ENCODE data around the gene CRYGS.
"Not testable (repeated sequence)": the region's sequence is repeated elsewhere in the genome, so short reads cannot be mapped to it uniquely, and the experiment has no call there.

The CRYGS gene

GRCh38 chr3:186551387-186551786, 7.2 kb upstream of the CRYGS start:
- DNase-seq: no peak

- DNase-seq: no peak
These were observed 5.3 kb upstream of the CRYGS start for GRCh38 chr3:186549497-186549896.

- DNase-seq: peak; percentile 52
These were observed 3.3 kb downstream of the CRYGS start for GRCh38 chr3:186540835-186541226.

GRCh38 chr3:186540221-186540834, 3.9 kb downstream of the CRYGS start:
- DNase-seq: peak; percentile 80

- no peak for DNase-seq
These were observed 5.4 kb downstream of the CRYGS start for GRCh38 chr3:186538779-186539178.

- no peak for DNase-seq
These were observed 7.0 kb downstream of the CRYGS start for GRCh38 chr3:186536883-186537844.

- no peak for DNase-seq
These were observed 10.0 kb downstream of the CRYGS start for GRCh38 chr3:186534113-186534669.

- DNase-seq: no peak
These were observed 11.5 kb downstream of the CRYGS start for GRCh38 chr3:186532598-186533072.

GRCh38 chr3:186531694-186532093, 12.5 kb downstream of the CRYGS start:
- DNase-seq: not testable (repeated sequence)

GRCh38 chr3:186530415-186530814, 13.8 kb downstream of the CRYGS start:
- DNase-seq: no peak

GRCh38 chr3:186529201-186529999, 14.8 kb downstream of the CRYGS start:
- DNase-seq: no peak

- DNase-seq: no peak
These were observed 17.9 kb downstream of the CRYGS start for GRCh38 chr3:186526256-186526606.

GRCh38 chr3:186525369-186526255, 18.6 kb downstream of the CRYGS start:
- no peak for DNase-seq

GRCh38 chr3:186524616-186525015, 19.6 kb downstream of the CRYGS start:
- DNase-seq: no peak

GRCh38 chr3:186523434-186523833, 20.7 kb downstream of the CRYGS start:
- no peak for DNase-seq

- DNase-seq: no peak
These were observed 21.2 kb downstream of the CRYGS start for GRCh38 chr3:186523022-186523421.

- DNase-seq: no peak
These were observed 23.0 kb downstream of the CRYGS start for GRCh38 chr3:186520957-186521842.

- DNase-seq: no peak
These were observed 23.7 kb downstream of the CRYGS start for GRCh38 chr3:186520431-186520830.

GRCh38 chr3:186519021-186519658, 25.0 kb downstream of the CRYGS start:
- no peak for DNase-seq

- DNase-seq: no peak
These were observed 27.0 kb downstream of the CRYGS start for GRCh38 chr3:186517218-186517617.

All from EL (cell line).